NCI-H2029 treated with DMSO at 0.1 percent for 48 hours (cell line): Measurements from ENCODE around the gene NR6A1.

Experiments
- DNase-seq: peaks from one replicate; lab custom pipeline; 2025; lab: John Stamatoyannopoulos, UW

Gene NR6A1

GRCh38 chr9:124503713-124504529 lies 267.2 kb downstream of the NR6A1 start:
- no peak for DNase-seq

- no peak for DNase-seq
Measured at GRCh38 chr9:124502711-124503702, 268.1 kb downstream of the NR6A1 start.

- DNase-seq = no peak
Measured at GRCh38 chr9:124501771-124502320, 269.3 kb downstream of the NR6A1 start.

- no peak for DNase-seq
Measured at GRCh38 chr9:124500796-124501611, 270.1 kb downstream of the NR6A1 start.

GRCh38 chr9:124500028-124500795 lies 270.9 kb downstream of the NR6A1 start:
- no peak for DNase-seq

GRCh38 chr9:124499216-124499615 lies 271.9 kb downstream of the NR6A1 start:
- DNase-seq = no peak

GRCh38 chr9:124498499-124499146 lies 272.5 kb downstream of the NR6A1 start:
- DNase-seq = no peak

GRCh38 chr9:124498040-124498439 lies 273.1 kb downstream of the NR6A1 start:
- no peak for DNase-seq

GRCh38 chr9:124497441-124497840 lies 273.7 kb downstream of the NR6A1 start:
- DNase-seq = no peak

GRCh38 chr9:124496463-124496862 lies 274.6 kb downstream of the NR6A1 start:
- DNase-seq = no peak

- no peak for DNase-seq
Measured at GRCh38 chr9:124496075-124496449, 275.0 kb downstream of the NR6A1 start.

- no peak for DNase-seq
Measured at GRCh38 chr9:124495126-124496074, 275.7 kb downstream of the NR6A1 start.

- no peak for DNase-seq
Measured at GRCh38 chr9:124493794-124494479, 277.2 kb downstream of the NR6A1 start.

- no peak for DNase-seq
Measured at GRCh38 chr9:124493218-124493617, 277.9 kb downstream of the NR6A1 start.

GRCh38 chr9:124492818-124493217 lies 278.3 kb downstream of the NR6A1 start:
- DNase-seq = no peak

GRCh38 chr9:124491049-124491975 lies 279.8 kb downstream of the NR6A1 start:
- DNase-seq = no peak

GRCh38 chr9:124490004-124490403 lies 281.1 kb downstream of the NR6A1 start:
- DNase-seq = no peak

GRCh38 chr9:124489222-124489621 lies 281.9 kb downstream of the NR6A1 start:
- no peak for DNase-seq
